Neuronal stem cell (in vitro differentiated cells): ENCODE results near the gene ATP9B.

Source experiments
- DNase-seq: peaks from one replicate; pipeline ENCODE4 v3.0.0-alpha.2; 2013; ENCODE audit warnings: low spot score
- H2AFZ ChIP-seq: one replicate; pipeline ENCODE4 v1.6.1; 2013; ENCODE audit warnings: mild to moderate bottlenecking, low read length, inconsistent platforms
- H2AK5ac ChIP-seq: 2 replicates; pipeline ENCODE4 v1.6.1; 2013; ENCODE audit warnings: low read depth, mild to moderate bottlenecking, inconsistent platforms, low read length, moderate library complexity, mixed read lengths
- H2BK120ac ChIP-seq: 2 replicates; pipeline ENCODE4 v1.6.1; 2013; ENCODE audit warnings: low read depth, mild to moderate bottlenecking, inconsistent platforms, low read length, moderate library complexity, mixed read lengths
- H2BK12ac ChIP-seq: one replicate; pipeline ENCODE4 v1.6.1; 2013; ENCODE audit warnings: low read length, inconsistent platforms
- H2BK15ac ChIP-seq: 2 replicates; pipeline ENCODE4 v1.6.1; 2013; ENCODE audit warnings: mild to moderate bottlenecking, low read length, inconsistent platforms, mixed read lengths
- H2BK5ac ChIP-seq: one replicate; pipeline ENCODE4 v1.6.1; 2013; ENCODE audit warnings: inconsistent platforms, mild to moderate bottlenecking, low read length, moderate library complexity
- H3K14ac ChIP-seq: one replicate; pipeline ENCODE4 v1.6.1; 2013; ENCODE audit warnings: low read length, inconsistent platforms
- H3K18ac ChIP-seq: 2 replicates; pipeline ENCODE4 v1.6.1; 2013; ENCODE audit warnings: low read length, inconsistent platforms
- H3K23ac ChIP-seq: 2 replicates; pipeline ENCODE4 v1.6.1; 2013; ENCODE audit warnings: low read depth, mild to moderate bottlenecking, mixed read lengths, low read length, inconsistent platforms; ENCODE audit not compliant: poor library complexity
- H3K27ac ChIP-seq: replicated peaks from 3 replicates; pipeline ENCODE4 v1.5.1; 2013; ENCODE audit warnings: low read length, inconsistent platforms
- H3K27me3 ChIP-seq, 3 experiments: 2 replicates each; pipeline ENCODE4 v1.6.1; 2013; ENCODE audit warnings: low read length in 3 of 3, mild to moderate bottlenecking in 2 of 3, inconsistent platforms in 1 of 3, low read depth in 1 of 3, mixed read lengths in 1 of 3, moderate library complexity in 1 of 3; ENCODE audit not compliant: control insufficient read depth in 3 of 3, insufficient read depth in 3 of 3
- H3K36me3 ChIP-seq, 2 donors: replicated peaks in 1 of 2; 2 replicates each; pipeline ENCODE4 v1.6.1; 2013; ENCODE audit warnings: low read length in 2 of 2; ENCODE audit not compliant: control insufficient read depth in 2 of 2, insufficient read depth in 2 of 2
- H3K4ac ChIP-seq: 2 replicates; pipeline ENCODE4 v1.6.1; 2013; ENCODE audit warnings: inconsistent platforms, mild to moderate bottlenecking, low read length, moderate library complexity
- H3K4me1 ChIP-seq, 2 donors: 1 replicate in 1 of 2; 2 replicates in 1 of 2; pipeline ENCODE4 v1.6.1; 2013; ENCODE audit warnings: low read length in 2 of 2, low read depth in 1 of 2; ENCODE audit not compliant: control insufficient read depth in 2 of 2, insufficient read depth in 1 of 2
- H3K4me2 ChIP-seq: one replicate; pipeline ENCODE4 v1.6.1; 2013; ENCODE audit warnings: mild to moderate bottlenecking, low read length, inconsistent platforms; ENCODE audit not compliant: insufficient read depth, poor library complexity, severe bottlenecking
- H3K4me3 ChIP-seq, 2 donors: 2 replicates each; pipeline ENCODE4 v1.5.1; 2013; ENCODE audit warnings: low read length in 2 of 2, mild to moderate bottlenecking in 2 of 2, inconsistent platforms in 1 of 2, moderate library complexity in 1 of 2
- H3K79me1 ChIP-seq: one replicate; pipeline ENCODE4 v1.6.1; 2013; ENCODE audit warnings: low read depth, mild to moderate bottlenecking, inconsistent platforms, low read length, moderate library complexity
- H3K9ac ChIP-seq: one replicate; pipeline ENCODE4 v1.6.1; 2013; ENCODE audit warnings: mild to moderate bottlenecking, low read depth, low read length, inconsistent platforms; ENCODE audit not compliant: poor library complexity
- H3K9me3 ChIP-seq, 2 donors: replicated peaks in 1 of 2; 2 replicates each; pipeline versions ENCODE3 to v1.6.1; 2013; ENCODE audit warnings: low read length in 2 of 2, mild to moderate bottlenecking in 2 of 2, inconsistent platforms in 1 of 2, low read depth in 1 of 2, mixed read lengths in 1 of 2, moderate library complexity in 1 of 2; ENCODE audit not compliant: control insufficient read depth in 2 of 2, insufficient read depth in 1 of 2
- H4K8ac ChIP-seq: one replicate; pipeline ENCODE4 v1.6.1; 2013; ENCODE audit warnings: low read depth, mild to moderate bottlenecking, inconsistent platforms, low read length, moderate library complexity
- H4K91ac ChIP-seq: one replicate; pipeline ENCODE4 v1.6.1; 2013; ENCODE audit warnings: low read length, low read depth, mild to moderate bottlenecking, inconsistent platforms; ENCODE audit not compliant: poor library complexity
- whole genome bisulfite sequencing, 2 donors: extraction: QIAGEN DNeasy Blood & Tissue Kit; methylation state at CpG; one replicate each; pipeline ENCODE4 v1.1.7; 2013; ENCODE audit warnings: missing lambda C conversion rate in 2 of 2, mixed read lengths in 1 of 2; ENCODE audit not compliant: insufficient read length in 2 of 2, insufficient replicate concordance in 1 of 2; ENCODE audit errors: extremely low coverage in 2 of 2; 5-methylcytosine and 5-hydroxymethylcytosine counted together

Gene ATP9B

DNA sequence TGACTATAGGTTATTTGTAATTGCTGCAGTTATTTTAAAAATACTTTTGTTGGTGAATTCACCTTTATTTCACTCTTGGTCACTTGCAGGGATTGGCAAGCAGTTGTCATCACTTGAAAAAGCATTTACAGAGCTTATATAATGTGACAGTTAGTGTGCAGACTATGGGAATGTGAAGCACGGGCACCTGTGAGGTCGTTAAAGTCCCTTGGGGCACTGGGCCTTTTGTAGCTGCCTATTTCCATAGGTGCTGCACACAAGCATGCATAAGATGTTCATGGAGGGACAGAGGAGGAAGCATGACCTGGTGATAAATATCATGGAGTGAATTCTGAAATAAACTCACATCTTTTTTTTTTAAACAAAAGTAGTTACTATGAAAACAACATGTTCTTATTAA lies 124.6 kb downstream of the ATP9B start:
- Histone ChIP-seq H2BK5ac (no peak overlapping the region), H4K8ac (no peak overlapping the region), H4K91ac (no peak overlapping the region), H2BK12ac (no peak overlapping the region), H2AK5ac (no peak overlapping the region), H2BK15ac (no peak overlapping the region), H3K4me2 (no peak overlapping the region), H3K18ac (no peak overlapping the region), H3K9me3 (no peaks in the 10 kb centered on the region), H3K23ac (no peak overlapping the region), H3K9ac (no peak overlapping the region), H2BK120ac (no peak overlapping the region), H3K79me1 (no peaks in the 10 kb centered on the region), H3K4me1 (no peaks in the 10 kb centered on the region), H3K4ac (no peak overlapping the region), H3K36me3 (peaks cover 0 to 40% of the 10 kb centered on the region in 2 donors), H3K4me3 (no peak overlapping the region), H3K14ac (no peak overlapping the region), H2AFZ (no peak overlapping the region), H3K27me3 (no peaks in the 10 kb centered on the region), H3K27ac (no peak overlapping the region)
- no CpG with 5 or more reads among the region's 2 CpGs for WGBS, 2 donors
- no peak for DNase-seq

DNA sequence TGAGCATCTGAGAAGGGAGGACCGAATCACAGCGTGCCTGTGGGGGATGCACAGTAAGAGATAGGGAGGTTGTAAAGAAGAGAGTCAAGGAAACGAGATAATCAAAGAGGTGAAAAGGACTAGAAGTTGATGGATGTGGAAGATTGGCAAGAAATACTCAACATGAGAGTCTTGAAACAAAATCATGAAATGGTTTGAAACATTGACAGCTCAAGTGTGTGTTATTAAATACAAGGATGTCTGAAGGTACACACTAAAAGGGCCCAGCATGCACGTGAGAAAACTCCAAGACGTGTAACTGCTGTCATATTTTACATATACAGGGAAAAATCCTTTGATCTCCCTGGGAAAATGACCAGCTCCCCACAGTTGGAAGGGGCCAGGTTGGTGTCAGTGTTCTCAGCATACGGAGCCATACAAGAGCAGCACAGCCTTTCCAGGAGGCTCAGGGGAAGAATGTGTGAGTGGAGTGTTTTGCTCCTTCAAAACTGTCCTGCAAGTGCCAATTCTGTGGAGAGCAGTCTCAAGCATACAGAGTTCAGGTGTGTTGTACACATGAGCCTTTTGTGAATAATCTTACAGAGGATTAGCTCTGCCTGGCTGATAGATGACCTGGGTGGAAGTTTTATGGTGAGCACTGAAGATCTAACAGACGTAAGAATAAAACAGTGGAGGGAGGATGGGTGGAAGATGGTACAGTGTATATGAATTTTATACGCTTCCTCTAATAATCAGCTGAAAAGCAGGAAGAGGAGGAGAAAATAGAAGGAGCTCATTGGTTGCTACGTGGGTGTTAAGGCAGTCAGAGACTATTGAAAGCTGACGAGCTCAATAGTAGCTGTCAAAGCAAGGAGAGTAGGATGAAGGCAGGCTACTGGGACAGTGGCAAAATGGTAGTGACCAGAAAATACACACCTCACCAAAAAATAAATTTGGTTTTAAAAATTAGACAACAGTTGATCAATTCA lies 126.8 kb downstream of the ATP9B start:
- no CpG with 5 or more reads among the region's 10 CpGs for WGBS, 2 donors

DNA sequence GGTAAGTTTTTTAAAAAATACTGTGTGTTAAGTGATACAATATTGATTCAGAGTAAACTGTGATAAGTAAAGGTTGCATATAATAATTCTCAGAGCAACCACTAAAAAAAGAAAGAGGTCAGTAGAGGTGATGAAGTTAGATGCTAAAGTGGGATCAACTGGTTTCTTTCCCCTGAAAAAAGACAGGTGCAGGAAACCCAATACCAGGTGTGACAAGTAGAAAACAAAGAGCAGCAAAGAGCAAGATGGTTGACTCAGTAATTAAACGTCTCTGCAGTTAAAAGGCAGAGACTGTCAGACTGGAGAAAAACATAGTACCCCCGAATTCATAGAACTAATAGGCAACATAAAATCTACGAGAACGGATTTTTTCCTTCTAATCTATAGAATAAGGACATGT lies 128.3 kb downstream of the ATP9B start:
- H2BK12ac ChIP-seq, result no peak overlapping the region

More for the DNA sequence above, 126.8 kb downstream of the ATP9B start:
- H3K14ac ChIP-seq, result no peak overlapping the region
- no peak overlapping the region for H3K27ac ChIP-seq
- H3K9ac ChIP-seq, result no peak overlapping the region
- H2AFZ ChIP-seq, result no peak overlapping the region
- H3K36me3 ChIP-seq, result peaks cover 0 to 35% of the 10 kb centered on the region in 2 donors
- H3K4me3 ChIP-seq, result no peak overlapping the region
- no peak overlapping the region for H2BK15ac ChIP-seq
- no peaks in the 10 kb centered on the region for H3K4me1 ChIP-seq
- H2BK12ac ChIP-seq, result no peak overlapping the region
- no peak for DNase-seq
- H2AK5ac ChIP-seq, result no peak overlapping the region
- no peak overlapping the region for H3K18ac ChIP-seq
- H4K91ac ChIP-seq, result no peak overlapping the region
- peaks cover 2% of the 10 kb centered on the region for H3K79me1 ChIP-seq
- H3K9me3 ChIP-seq, result peaks cover 0 to 2% of the 10 kb centered on the region in 2 donors
- peaks cover 0 to 3% (median 0%) of the 10 kb centered on the region in 3 experiments for H3K27me3 ChIP-seq
- no peak overlapping the region for H3K4me2 ChIP-seq
- no peak overlapping the region for H4K8ac ChIP-seq
- H2BK5ac ChIP-seq, result no peak overlapping the region
- H3K4ac ChIP-seq, result no peak overlapping the region
- H2BK120ac ChIP-seq, result no peak overlapping the region
- no peak overlapping the region for H3K23ac ChIP-seq

DNA sequence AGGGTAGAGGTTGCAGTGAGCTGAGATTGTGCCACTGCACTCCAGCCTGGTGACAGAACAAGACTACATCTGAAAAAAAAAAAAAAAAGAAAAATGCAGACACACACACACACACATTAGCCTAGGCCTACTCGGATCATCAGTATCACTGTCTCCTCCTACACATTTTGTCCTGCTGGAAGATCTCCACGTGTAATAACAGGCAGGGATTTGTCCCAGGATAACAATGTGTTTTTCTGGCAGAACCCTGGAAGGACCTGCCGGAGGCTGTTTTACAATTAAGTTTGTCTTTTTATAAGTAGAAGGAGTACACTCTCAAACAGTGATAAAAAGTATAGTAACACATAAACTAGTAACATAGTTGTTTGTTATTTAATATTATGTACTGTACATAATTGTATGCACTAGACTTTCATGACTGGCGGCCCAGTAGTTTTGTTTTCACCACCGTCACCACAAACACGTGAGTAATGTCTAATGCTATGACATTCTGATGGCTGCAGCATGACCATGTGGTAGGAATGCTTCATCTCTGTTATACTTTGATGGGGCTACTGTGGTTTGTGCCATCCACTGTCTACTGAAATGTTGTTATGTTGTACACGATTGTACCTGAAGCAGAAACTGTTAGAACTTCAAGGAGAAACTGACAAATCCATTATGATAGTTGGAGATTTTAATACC lies 130.6 kb downstream of the ATP9B start:
- Histone ChIP-seq H3K4ac (no peak overlapping the region), H3K9ac (no peak overlapping the region), H3K18ac (no peak overlapping the region), H2BK15ac (no peak overlapping the region), H2BK12ac (no peak overlapping the region), H3K4me1 (peaks cover 0 to 4% of the 10 kb centered on the region in 2 donors), H2AK5ac (no peak overlapping the region), H2BK5ac (no peak overlapping the region), H3K27me3 (peaks cover 0 to 3% (median 0%) of the 10 kb centered on the region in 3 experiments), H3K27ac (no peak overlapping the region), H4K91ac (no peak overlapping the region), H3K4me3 (no peak overlapping the region), H3K79me1 (peaks cover 2% of the 10 kb centered on the region), H3K14ac (no peak overlapping the region), H3K36me3 (peaks cover 0 to 15% of the 10 kb centered on the region in 2 donors), H3K23ac (no peak overlapping the region), H3K4me2 (no peak overlapping the region), H4K8ac (no peak overlapping the region), H2AFZ (no peak overlapping the region), H3K9me3 (peaks cover 0 to 2% of the 10 kb centered on the region in 2 donors), H2BK120ac (no peak overlapping the region)
- no CpG with 5 or more reads among the region's 7 CpGs for WGBS, 2 donors
- no peak for DNase-seq

More for the DNA sequence above, 128.3 kb downstream of the ATP9B start:
- H3K36me3 ChIP-seq, result peaks cover 0 to 35% of the 10 kb centered on the region in 2 donors
- no peak overlapping the region for H2BK15ac ChIP-seq
- H3K9me3 ChIP-seq, result peaks cover 0 to 2% of the 10 kb centered on the region in 2 donors
- H2BK5ac ChIP-seq, result no peak overlapping the region
- peaks cover 2% of the 10 kb centered on the region for H3K79me1 ChIP-seq
- WGBS, 2 donors, result no CpG with 5 or more reads among the region's 4 CpGs
- no peak overlapping the region for H2BK120ac ChIP-seq
- H3K27me3 ChIP-seq, result peaks cover 0 to 3% (median 0%) of the 10 kb centered on the region in 3 experiments
- H3K27ac ChIP-seq, result no peak overlapping the region
- no peak overlapping the region for H2AFZ ChIP-seq
- no peak overlapping the region for H4K91ac ChIP-seq
- no peak overlapping the region for H3K23ac ChIP-seq
- no peak overlapping the region for H3K4me2 ChIP-seq
- H2AK5ac ChIP-seq, result no peak overlapping the region
- H4K8ac ChIP-seq, result no peak overlapping the region
- H3K4me1 ChIP-seq, result no peaks in the 10 kb centered on the region
- H3K4ac ChIP-seq, result no peak overlapping the region
- H3K4me3 ChIP-seq, result no peak overlapping the region
- no peak overlapping the region for H3K14ac ChIP-seq
- H3K9ac ChIP-seq, result no peak overlapping the region
- H3K18ac ChIP-seq, result no peak overlapping the region
- DNase-seq, result no peak
